GM12875 (cell line): ENCODE data around the gene PHYHIPL.

Source experiments
- H3K4me3 ChIP-seq: one replicate; pipeline ENCODE4 v1.5.1; 2011; ENCODE audit warnings: low read depth, low read length, control low read depth
- CTCF ChIP-seq: IDR thresholded peaks from 2 replicates; pipeline ENCODE4 v1.5.1; 2011; ENCODE audit warnings: low read depth, mild to moderate bottlenecking, control low read depth, inconsistent platforms, low read length, moderate library complexity, borderline replicate concordance; ENCODE audit not compliant: insufficient read depth

The PHYHIPL gene

GRCh38 chr10:59135275-59135674 is 41.2 kb upstream of the PHYHIPL start:
- TF ChIP-seq CTCF = no peak
- no peak overlapping the region for H3K4me3 ChIP-seq

GRCh38 chr10:59138052-59138451 is 38.4 kb upstream of the PHYHIPL start:
- H3K4me3 ChIP-seq = no peak overlapping the region
- no peak for TF ChIP-seq CTCF

GRCh38 chr10:59143544-59143943 is 32.9 kb upstream of the PHYHIPL start:
- H3K4me3 ChIP-seq = no peak overlapping the region
- TF ChIP-seq CTCF = no peak

GRCh38 chr10:59148701-59149100 is 27.7 kb upstream of the PHYHIPL start:
- TF ChIP-seq CTCF = no peak
- no peak overlapping the region for H3K4me3 ChIP-seq

- TF ChIP-seq CTCF = no peak
- H3K4me3 ChIP-seq = no peak overlapping the region
Observed at GRCh38 chr10:59155556-59155955, 20.9 kb upstream of the PHYHIPL start.

- no peak for TF ChIP-seq CTCF
- H3K4me3 ChIP-seq = no peak overlapping the region
Observed at GRCh38 chr10:59167512-59167911, 8.9 kb upstream of the PHYHIPL start.

GRCh38 chr10:59172567-59172966 is 3.9 kb upstream of the PHYHIPL start:
- H3K4me3 ChIP-seq = no peak overlapping the region
- TF ChIP-seq CTCF = no peak
